ENCODE data around the gene MIER3. TPM values are rescaled to one million over a fixed set of nuclear protein-coding genes. Genes with fewer than 3 reads are reported as not detected.
A peak's percentile ranks its signal among the peaks of the same experiment; 100 is the strongest.

Gene MIER3
- total and polyA plus RNA-seq, 9 of the 15 experiments (the other 6 are each of a cell fraction or from before 2014, with no cell fraction given) = 4.1 to 29.3 (median 13.0) TPM

DNA sequence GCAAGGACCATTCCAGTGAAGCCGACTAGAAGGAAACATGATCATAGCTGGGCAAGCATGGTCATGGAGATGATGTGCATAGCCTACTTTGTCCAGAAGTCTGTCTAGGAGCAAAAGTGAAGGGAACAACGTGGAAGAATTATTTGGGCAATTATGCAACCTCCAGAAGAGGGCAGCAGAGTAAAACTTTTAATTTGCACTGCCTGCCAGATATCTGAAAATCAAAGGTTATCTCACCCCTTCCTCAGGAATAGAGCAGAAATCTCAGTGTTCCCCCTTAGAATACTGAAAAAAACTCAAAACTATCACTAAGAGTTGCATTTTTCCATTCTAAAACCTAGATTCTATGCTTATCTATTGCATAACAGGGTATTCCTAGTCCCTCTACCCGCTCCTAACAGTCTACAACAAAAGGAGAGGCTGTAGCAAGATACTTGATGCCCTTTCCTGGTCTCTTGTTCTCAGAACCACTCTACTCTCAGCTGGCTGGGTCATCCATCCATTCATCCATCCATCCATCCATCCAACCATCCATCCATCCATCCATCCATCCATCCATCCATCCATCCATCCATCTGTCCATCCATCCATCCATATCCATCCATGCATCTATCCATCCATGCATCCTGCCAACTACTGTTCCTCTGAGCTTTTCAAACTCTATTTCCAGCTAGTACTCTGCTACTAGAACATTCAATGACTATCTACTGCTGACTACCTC, 50.9 kb downstream of the MIER3 start:
- H3K9me3 ChIP-seq (replicated peaks; ENCODE audit: control insufficient read depth, insufficient read depth, low read depth, low read length) = no peaks in the 10 kb centered on the region
- H4K20me1 ChIP-seq (replicated peaks; ENCODE audit: control insufficient read depth, insufficient read depth, low read length) = no peaks in the 10 kb centered on the region
- ChIA-PET POLR2A (no interaction called here), CTCF (ENCODE audit: low intra/inter-chr PET ratio) (interaction anchor here (0.5 to 2.6 kb wide), 6 partner anchors 236 to 1561 kb away, joined by 3 to 21 read pairs (median 5); no protein-coding TSS in a partner anchor)
- H3K4me3 ChIP-seq = no peak overlapping the region
- H3K36me3 ChIP-seq (ENCODE audit: control insufficient read depth, insufficient read depth, low read length) = no peaks in the 10 kb centered on the region; the same call in 2 of the 3 replicates
- 15% methylated on average over 3 of the region's 3 CpGs for WGBS (ENCODE audit: insufficient coverage, low coverage, missing lambda C conversion rate)
- no TSS peak for BruUV-seq (replicated peaks)
- DNase-seq (ENCODE audit: extremely low read depth in 1 of 4, low spot score in 3 of 4) (peak; percentile 19 to 65 (median 32)), FAIRE-seq (peak; percentile 94), ATAC-seq (peak; percentile 83)
- intact Hi-C loops (cut with micrococcal nuclease) = loop anchor here (1.0 to 10.0 kb wide), 5 partner anchors 84 to 376 kb away; no protein-coding TSS in a partner anchor
- H3K4me1 ChIP-seq (replicated peaks in 1 of 2; ENCODE audit: control insufficient read depth in 2 of 2, insufficient read depth in 2 of 2, low read length in 2 of 2) = no peaks in the 10 kb centered on the region
- no peak overlapping the region for H3K4me2 ChIP-seq (ENCODE audit: insufficient read depth, low read length)
- H3K27ac ChIP-seq (ENCODE audit: extremely low read depth, low read depth, low read length) = no peak overlapping the region
- H2AFZ ChIP-seq (ENCODE audit: low read depth, low read length) = no peak overlapping the region
- H3K27me3 ChIP-seq (ENCODE audit: control insufficient read depth in 2 of 2, insufficient read depth in 2 of 2, low read length in 2 of 2) = no peaks in the 10 kb centered on the region
- H3K9me1 ChIP-seq (ENCODE audit: control insufficient read depth, insufficient read depth, low read length) = no peaks in the 10 kb centered on the region
- in situ Hi-C loops (cut with MboI) = loop anchor here (5.0 kb wide), 2 partner anchors 236 to 326 kb away; no protein-coding TSS in a partner anchor
- no peak overlapping the region for H3K9ac ChIP-seq (ENCODE audit: insufficient read depth in 1 of 2, low read depth in 2 of 2, low read length in 2 of 2)
- no peaks in the 10 kb centered on the region for H3K79me2 ChIP-seq (ENCODE audit: control insufficient read depth, insufficient read depth, low read length)
- TF ChIP-seq ETV1 (tag; conservative IDR thresholded peaks at IDR 0.05; ENCODE audit: low read depth) (no peak), CEBPG (CRISPR knock-in tag; IDR thresholded peaks at IDR 0.05) (no peak), CEBPG (tag; conservative IDR thresholded peaks at IDR 0.05 in 1 of 2, IDR thresholded peaks at IDR 0.05 in 1 of 2) (peak; percentile 11 to 86; a peak in 2 of 4 replicates), ZNF165 (CRISPR knock-in tag; IDR thresholded peaks at IDR 0.05; ENCODE audit: borderline replicate concordance) (no peak), ETS1 (conservative IDR thresholded peaks at IDR 0.05; ENCODE audit: control insufficient read depth, low read depth, low read length) (no peak), CEBPB (tag; IDR thresholded peaks at IDR 0.05) (peak; percentile 81), ZNF24 (IDR thresholded peaks at IDR 0.05) (peak; percentile 74; the same call in 1 of the 2 replicates), ARID4B (CRISPR knock-in tag; IDR thresholded peaks at IDR 0.05) (no peak), KLF10 (CRISPR knock-in tag; IDR thresholded peaks at IDR 0.05) (no peak), CREB3 (tag; conservative IDR thresholded peaks at IDR 0.05; ENCODE audit: low read depth) (no peak)
